Lung (tissue), 12 donors: ENCODE results near the gene CORO6. TPM values are rescaled to one million over a fixed set of nuclear protein-coding genes. Genes with fewer than 3 reads are reported as not detected.
A peak's percentile ranks its signal among the peaks of the same experiment; 100 is the strongest.

Source experiments
- ATAC-seq: fragments of 200-7000 bp; cut with Tn5 transposase; one replicate; pipeline ENCODE4 v1.9.1; 2020; ENCODE audit warnings: moderate number of reproducible peaks; ENCODE audit not compliant: insufficient read depth, low FRiP score
- DNase-seq, 3 donors: peaks; one replicate each; pipeline ENCODE4 v3.0.0-alpha.2; 2013 to 2017
- H3K27ac ChIP-seq, 2 donors: one replicate each; pipeline ENCODE4 v1.5.1; 2013; ENCODE audit warnings: mild to moderate bottlenecking in 2 of 2, moderate library complexity in 2 of 2, control low read depth in 1 of 2, inconsistent platforms in 1 of 2, low read depth in 1 of 2, low read length in 1 of 2
- H3K27me3 ChIP-seq, 3 donors: one replicate each; pipeline ENCODE4 v1.5.1; 2013; ENCODE audit warnings: low read length in 2 of 3; ENCODE audit not compliant: control insufficient read depth in 3 of 3, insufficient read depth in 3 of 3
- H3K36me3 ChIP-seq, 4 donors: one replicate each; pipeline ENCODE4 v1.5.1; 2013; ENCODE audit warnings: low read length in 4 of 4, mild to moderate bottlenecking in 1 of 4, moderate library complexity in 1 of 4; ENCODE audit not compliant: control insufficient read depth in 4 of 4, insufficient read depth in 4 of 4
- H3K4me1 ChIP-seq, 5 donors: one replicate each; pipeline ENCODE4 v1.5.1; 2013; ENCODE audit warnings: low read length in 5 of 5, mild to moderate bottlenecking in 2 of 5, moderate library complexity in 1 of 5; ENCODE audit not compliant: control insufficient read depth in 5 of 5, insufficient read depth in 5 of 5
- H3K4me3 ChIP-seq: one replicate; pipeline ENCODE4 v1.5.1; 2013; ENCODE audit warnings: mild to moderate bottlenecking, control low read depth, moderate library complexity
- H3K9ac ChIP-seq, 2 donors: one replicate each; pipeline ENCODE4 v1.5.1; 2013; ENCODE audit warnings: low read length in 2 of 2, control low read depth in 1 of 2; ENCODE audit not compliant: insufficient read depth in 1 of 2
- H3K9me3 ChIP-seq, 4 donors: one replicate each; pipeline ENCODE4 v1.5.1; 2013; ENCODE audit warnings: low read length in 3 of 4, mild to moderate bottlenecking in 1 of 4, moderate library complexity in 1 of 4; ENCODE audit not compliant: control insufficient read depth in 4 of 4, insufficient read depth in 3 of 4
- WGBS, 2 donors: extraction: QIAGEN DNeasy Blood & Tissue Kit; methylation state at CpG; one replicate each; pipeline ENCODE4 v1.1.7; 2013; 5-methylcytosine and 5-hydroxymethylcytosine counted together
- polyA plus RNA-seq, 2 donors: library from polyadenylated mRNA; stranded (reverse); fragments of 200-250 nt; gene quantifications; one replicate each; pipeline ENCODE4 v1.2.1, GENCODE V29; 2013
- total RNA-seq, 2 donors: library from RNA; depleted of rRNA in 1 of 2; stranded (reverse); fragments of >200 nt in 1 of 2; gene quantifications; one replicate each; pipeline ENCODE4 v1.2.1, GENCODE V29; 2014 to 2021
- TF ChIP-seq, protein P1 (sequence below): IDR thresholded peaks from 2 replicates; pipeline ENCODE4 v1.5.1; 2012; ENCODE audit warnings: mild to moderate bottlenecking; ENCODE audit errors: control extremely low read depth, extremely low read depth
- donor health status: control.
- donor health status: control.
- donor health status: Bipolar disorder and iron deficiency.
- donor health status: healthy.
- donor health status: DM: yes; HTN: yes; CAD: no.

CORO6 gene
- total and polyA plus RNA-seq, 4 donors: 1.7 to 14.4 (median 5.9) TPM

GRCh38 chr17:29585080-29585751 is 37.5 kb downstream of the CORO6 start:
- DNase-seq: peak in 2 of 3 donors; percentile 16 to 44
- Histone ChIP-seq H3K4me3 (peak overlapping the region; percentile 27), H3K9ac (no peak overlapping the region)

DNA sequence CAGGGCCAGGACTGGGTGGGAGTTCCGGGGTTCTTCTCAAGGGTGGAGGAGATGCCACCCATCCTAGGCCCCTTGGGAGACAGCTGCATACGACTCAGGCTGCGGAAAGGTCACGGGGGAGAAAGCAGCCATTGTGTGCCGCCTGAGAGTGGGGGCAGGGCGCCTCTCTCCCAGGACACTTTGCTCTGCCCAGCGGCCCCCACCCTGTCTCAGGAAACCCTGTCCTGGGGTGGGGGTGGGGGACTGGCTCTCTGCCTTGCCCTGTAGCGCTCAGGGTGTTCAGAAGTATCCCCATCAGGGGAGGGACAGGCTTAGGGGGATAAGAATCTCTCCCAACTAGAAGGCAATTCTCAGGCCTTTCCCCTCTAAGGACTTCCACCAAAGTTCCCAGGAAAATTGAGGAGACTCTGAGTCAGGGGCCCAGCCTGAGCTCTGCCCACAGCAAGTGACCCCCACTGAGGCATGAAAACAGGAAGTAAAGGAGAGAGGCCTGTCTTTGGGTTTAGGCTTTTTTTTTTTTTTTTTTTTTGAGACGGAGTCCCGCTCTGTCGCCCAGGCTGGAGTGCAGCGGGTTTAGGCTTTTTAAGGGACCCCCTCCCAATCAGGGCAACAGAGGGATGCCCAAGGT is 38.1 kb downstream of the CORO6 start:
- TF ChIP-seq, protein P1, sequence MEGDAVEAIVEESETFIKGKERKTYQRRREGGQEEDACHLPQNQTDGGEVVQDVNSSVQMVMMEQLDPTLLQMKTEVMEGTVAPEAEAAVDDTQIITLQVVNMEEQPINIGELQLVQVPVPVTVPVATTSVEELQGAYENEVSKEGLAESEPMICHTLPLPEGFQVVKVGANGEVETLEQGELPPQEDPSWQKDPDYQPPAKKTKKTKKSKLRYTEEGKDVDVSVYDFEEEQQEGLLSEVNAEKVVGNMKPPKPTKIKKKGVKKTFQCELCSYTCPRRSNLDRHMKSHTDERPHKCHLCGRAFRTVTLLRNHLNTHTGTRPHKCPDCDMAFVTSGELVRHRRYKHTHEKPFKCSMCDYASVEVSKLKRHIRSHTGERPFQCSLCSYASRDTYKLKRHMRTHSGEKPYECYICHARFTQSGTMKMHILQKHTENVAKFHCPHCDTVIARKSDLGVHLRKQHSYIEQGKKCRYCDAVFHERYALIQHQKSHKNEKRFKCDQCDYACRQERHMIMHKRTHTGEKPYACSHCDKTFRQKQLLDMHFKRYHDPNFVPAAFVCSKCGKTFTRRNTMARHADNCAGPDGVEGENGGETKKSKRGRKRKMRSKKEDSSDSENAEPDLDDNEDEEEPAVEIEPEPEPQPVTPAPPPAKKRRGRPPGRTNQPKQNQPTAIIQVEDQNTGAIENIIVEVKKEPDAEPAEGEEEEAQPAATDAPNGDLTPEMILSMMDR: no peak
- peak overlapping the region; percentile 63 to 88 for H3K27ac ChIP-seq
- ATAC-seq (no peak), DNase-seq (no peak)
- 56 to 62% methylated on average over 11 to 12 of the region's 12 CpGs for WGBS, 2 donors
- H3K9me3 ChIP-seq: peaks cover 0 to 3% (median 0%) of the 10 kb centered on the region in 4 donors
- H3K4me1 ChIP-seq: peaks cover 0 to 38% (median 17%) of the 10 kb centered on the region in 5 donors
- H3K9ac ChIP-seq: no peak overlapping the region
- H3K27me3 ChIP-seq: no peaks in the 10 kb centered on the region
- H3K4me3 ChIP-seq: no peak overlapping the region
- H3K36me3 ChIP-seq: peaks cover 0 to 21% (median 11%) of the 10 kb centered on the region in 4 donors

More at GRCh38 chr17:29585080-29585751, 37.5 kb downstream of the CORO6 start:
- TF ChIP-seq, protein P1: no peak
- WGBS, 2 donors: 48 to 54% methylated on average over 8 of the region's 8 CpGs
- H3K27me3 ChIP-seq: no peaks in the 10 kb centered on the region
- peaks cover 0 to 21% (median 7%) of the 10 kb centered on the region in 4 donors for H3K36me3 ChIP-seq
- peaks cover 0 to 3% (median 0%) of the 10 kb centered on the region in 4 donors for H3K9me3 ChIP-seq
- peaks cover 4 to 44% (median 22%) of the 10 kb centered on the region in 5 donors for H3K4me1 ChIP-seq
- H3K27ac ChIP-seq: peak overlapping the region; percentile 63 to 88
- ATAC-seq: no peak

GRCh38 chr17:29583324-29584248 is 39.1 kb downstream of the CORO6 start:
- TF ChIP-seq, protein P1: no peak
- H3K27me3 ChIP-seq: no peaks in the 10 kb centered on the region
- no peak overlapping the region for H3K4me3 ChIP-seq
- peaks cover 0 to 27% (median 14%) of the 10 kb centered on the region in 4 donors for H3K36me3 ChIP-seq
- H3K27ac ChIP-seq: peak overlapping the region in 1 of 2 donors; percentile 88
- no peak for DNase-seq
- ATAC-seq: no peak
- peaks cover 0 to 3% (median 0%) of the 10 kb centered on the region in 4 donors for H3K9me3 ChIP-seq
- H3K4me1 ChIP-seq: peaks cover 0 to 37% (median 17%) of the 10 kb centered on the region in 5 donors
- H3K9ac ChIP-seq: no peak overlapping the region
- WGBS, 2 donors: 89 to 93% methylated on average over 16 of the region's 16 CpGs
